Ishikawa (cell line): ENCODE data around the gene BFAR.

Experiments
- CEBPB ChIP-seq: IDR thresholded peaks from 2 replicates; pipeline ENCODE4 v1.6.1; 2012
- CREB1 ChIP-seq: IDR thresholded peaks from 2 replicates; pipeline ENCODE4 v1.6.1; 2012; ENCODE audit warnings: low read depth
- EGR1 ChIP-seq: IDR thresholded peaks from 2 replicates; pipeline ENCODE4 v1.6.1; 2012
- EP300 ChIP-seq: IDR thresholded peaks from 2 replicates; pipeline ENCODE4 v1.6.1; 2012; ENCODE audit warnings: borderline replicate concordance
- RAD21 ChIP-seq: IDR thresholded peaks from 2 replicates; pipeline ENCODE4 v1.6.1; 2012; ENCODE audit warnings: low read depth
- TEAD4 ChIP-seq: IDR thresholded peaks from 2 replicates; pipeline ENCODE4 v1.6.1; 2012
- YY1 ChIP-seq: IDR thresholded peaks from 2 replicates; pipeline ENCODE4 v1.6.1; 2012; ENCODE audit warnings: low read depth
- TF ChIP-seq, protein P1 (sequence below): IDR thresholded peaks from 2 replicates; pipeline ENCODE4 v1.6.1; 2012
- TF ChIP-seq, protein P2 (sequence below): IDR thresholded peaks from 2 replicates; pipeline ENCODE4 v1.6.1; 2012; ENCODE audit warnings: low read depth, mild to moderate bottlenecking

DNA sequence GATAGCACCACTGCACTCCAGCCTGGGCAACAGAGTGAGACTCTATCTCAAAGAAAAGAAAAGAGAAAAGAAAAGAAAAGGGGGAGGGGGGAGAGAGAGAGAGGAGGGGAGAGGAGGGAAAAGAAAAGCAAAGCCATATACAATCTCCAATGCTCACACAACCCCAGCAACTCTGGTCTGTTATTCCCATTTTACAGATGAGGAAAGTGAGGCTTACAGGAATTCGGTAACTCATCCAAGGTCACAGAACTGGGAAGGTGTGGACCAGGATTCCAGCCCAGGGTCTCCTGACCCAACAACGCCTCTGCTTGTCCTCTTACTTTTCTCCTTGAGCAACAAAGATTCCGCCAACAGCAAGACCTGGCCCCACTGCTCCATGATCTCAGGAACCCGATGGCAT lies 48.4 kb downstream of the BFAR start:
- TF ChIP-seq RAD21 (no peak), EGR1 (no peak), CEBPB (no peak), YY1 (no peak), EP300 (no peak), TEAD4 (no peak), CREB1 (no peak)
- TF ChIP-seq, protein P1, sequence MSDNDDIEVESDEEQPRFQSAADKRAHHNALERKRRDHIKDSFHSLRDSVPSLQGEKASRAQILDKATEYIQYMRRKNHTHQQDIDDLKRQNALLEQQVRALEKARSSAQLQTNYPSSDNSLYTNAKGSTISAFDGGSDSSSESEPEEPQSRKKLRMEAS: no peak
- TF ChIP-seq, protein P2, sequence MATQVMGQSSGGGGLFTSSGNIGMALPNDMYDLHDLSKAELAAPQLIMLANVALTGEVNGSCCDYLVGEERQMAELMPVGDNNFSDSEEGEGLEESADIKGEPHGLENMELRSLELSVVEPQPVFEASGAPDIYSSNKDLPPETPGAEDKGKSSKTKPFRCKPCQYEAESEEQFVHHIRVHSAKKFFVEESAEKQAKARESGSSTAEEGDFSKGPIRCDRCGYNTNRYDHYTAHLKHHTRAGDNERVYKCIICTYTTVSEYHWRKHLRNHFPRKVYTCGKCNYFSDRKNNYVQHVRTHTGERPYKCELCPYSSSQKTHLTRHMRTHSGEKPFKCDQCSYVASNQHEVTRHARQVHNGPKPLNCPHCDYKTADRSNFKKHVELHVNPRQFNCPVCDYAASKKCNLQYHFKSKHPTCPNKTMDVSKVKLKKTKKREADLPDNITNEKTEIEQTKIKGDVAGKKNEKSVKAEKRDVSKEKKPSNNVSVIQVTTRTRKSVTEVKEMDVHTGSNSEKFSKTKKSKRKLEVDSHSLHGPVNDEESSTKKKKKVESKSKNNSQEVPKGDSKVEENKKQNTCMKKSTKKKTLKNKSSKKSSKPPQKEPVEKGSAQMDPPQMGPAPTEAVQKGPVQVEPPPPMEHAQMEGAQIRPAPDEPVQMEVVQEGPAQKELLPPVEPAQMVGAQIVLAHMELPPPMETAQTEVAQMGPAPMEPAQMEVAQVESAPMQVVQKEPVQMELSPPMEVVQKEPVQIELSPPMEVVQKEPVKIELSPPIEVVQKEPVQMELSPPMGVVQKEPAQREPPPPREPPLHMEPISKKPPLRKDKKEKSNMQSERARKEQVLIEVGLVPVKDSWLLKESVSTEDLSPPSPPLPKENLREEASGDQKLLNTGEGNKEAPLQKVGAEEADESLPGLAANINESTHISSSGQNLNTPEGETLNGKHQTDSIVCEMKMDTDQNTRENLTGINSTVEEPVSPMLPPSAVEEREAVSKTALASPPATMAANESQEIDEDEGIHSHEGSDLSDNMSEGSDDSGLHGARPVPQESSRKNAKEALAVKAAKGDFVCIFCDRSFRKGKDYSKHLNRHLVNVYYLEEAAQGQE: no peak
